Astrocyte (in vitro differentiated cells and primary cell): Measurements from ENCODE around the gene PCDHGB1. TPM values are rescaled to one million over a fixed set of nuclear protein-coding genes. Genes with fewer than 3 reads are reported as not detected.
A peak's percentile ranks its signal among the peaks of the same experiment; 100 is the strongest.

Experiments
- DNase-seq: peaks from one replicate; pipeline ENCODE4 v3.0.0-alpha.2; 2010; ENCODE audit warnings: low read depth
- FAIRE-seq: peaks from 2 replicates; lab custom pipeline; 2011; peaks lifted over from hg19 to GRCh38; lab: Jason Lieb, UNC
- H2AFZ ChIP-seq: 2 replicates; pipeline ENCODE4 v1.6.0; 2012; ENCODE audit warnings: low read depth, low read length, inconsistent platforms
- H3K27ac ChIP-seq: 2 replicates; pipeline ENCODE4 v1.5.1; 2011; ENCODE audit warnings: low read depth, low read length, inconsistent platforms
- H3K27me3 ChIP-seq: 2 replicates; pipeline ENCODE4 v1.6.0; 2011; ENCODE audit warnings: low read length, inconsistent platforms; ENCODE audit not compliant: insufficient read depth
- H3K36me3 ChIP-seq: 2 replicates; pipeline ENCODE4 v1.5.1; 2011; ENCODE audit warnings: low read length, inconsistent platforms; ENCODE audit not compliant: insufficient read depth
- H3K4me1 ChIP-seq: 2 replicates; pipeline ENCODE4 v1.5.1; 2011; ENCODE audit warnings: low read length, inconsistent platforms; ENCODE audit not compliant: insufficient read depth
- H3K4me2 ChIP-seq: 2 replicates; pipeline ENCODE4 v1.6.0; 2012; ENCODE audit warnings: low read length, inconsistent platforms
- H3K4me3 ChIP-seq: 2 replicates; pipeline ENCODE4 v1.5.1; 2011; ENCODE audit warnings: low read depth, mild to moderate bottlenecking, low read length, inconsistent platforms; ENCODE audit not compliant: insufficient read depth
- H3K79me2 ChIP-seq: 2 replicates; pipeline ENCODE4 v1.6.0; 2012; ENCODE audit warnings: mild to moderate bottlenecking, low read length, inconsistent platforms; ENCODE audit not compliant: insufficient read depth
- H3K9ac ChIP-seq: 2 replicates; pipeline ENCODE4 v1.6.0; 2012; ENCODE audit warnings: mild to moderate bottlenecking, low read length, inconsistent platforms
- H3K9me3 ChIP-seq: 2 replicates; pipeline ENCODE4 v1.5.1; 2012; ENCODE audit warnings: low read depth, mild to moderate bottlenecking, low read length, inconsistent platforms; ENCODE audit not compliant: insufficient read depth
- H4K20me1 ChIP-seq: 2 replicates; pipeline ENCODE4 v1.6.0; 2012; ENCODE audit warnings: low read length, inconsistent platforms; ENCODE audit not compliant: insufficient read depth
- H3K27ac Mint-ChIP-seq: one replicate; pipeline ENCODE4 v1.8.0; 2021; ENCODE audit warnings: mild to moderate bottlenecking, mixed read lengths; ENCODE audit not compliant: unreplicated experiment
- H3K27me3 Mint-ChIP-seq: one replicate; pipeline ENCODE4 v1.8.0; 2021; ENCODE audit warnings: low read depth, mixed read lengths; ENCODE audit not compliant: unreplicated experiment
- H3K36me3 Mint-ChIP-seq: one replicate; pipeline ENCODE4 v1.8.0; 2021; ENCODE audit warnings: low read depth, mixed read lengths; ENCODE audit not compliant: unreplicated experiment
- H3K4me1 Mint-ChIP-seq: one replicate; pipeline ENCODE4 v1.8.0; 2021; ENCODE audit warnings: low read depth, mixed read lengths; ENCODE audit not compliant: unreplicated experiment
- H3K4me3 Mint-ChIP-seq: one replicate; pipeline ENCODE4 v1.8.0; 2021; ENCODE audit warnings: mild to moderate bottlenecking, moderate library complexity, mixed read lengths; ENCODE audit not compliant: unreplicated experiment
- H3K9me3 Mint-ChIP-seq: one replicate; pipeline ENCODE4 v1.8.0; 2021; ENCODE audit warnings: mild to moderate bottlenecking, mixed read lengths; ENCODE audit not compliant: unreplicated experiment
- EZH2 ChIP-seq: IDR thresholded peaks from 2 replicates; pipeline ENCODE4 v1.6.1; 2012; ENCODE audit warnings: mild to moderate bottlenecking, low read length, inconsistent platforms; ENCODE audit not compliant: insufficient read depth
- total RNA-seq: library from RNA; stranded (reverse); gene quantifications from 2 replicates; pipeline ENCODE4 v1.2.1, GENCODE V29; 2021
- TF ChIP-seq, protein P1 (sequence below): IDR thresholded peaks from 2 replicates; pipeline ENCODE4 v1.5.1; 2011; ENCODE audit warnings: low read depth, mild to moderate bottlenecking, inconsistent platforms, low read length, moderate library complexity; ENCODE audit not compliant: insufficient read depth

Gene PCDHGB1
- total RNA-seq, 1 donor from 2014 or later = 1.5 TPM

DNA sequence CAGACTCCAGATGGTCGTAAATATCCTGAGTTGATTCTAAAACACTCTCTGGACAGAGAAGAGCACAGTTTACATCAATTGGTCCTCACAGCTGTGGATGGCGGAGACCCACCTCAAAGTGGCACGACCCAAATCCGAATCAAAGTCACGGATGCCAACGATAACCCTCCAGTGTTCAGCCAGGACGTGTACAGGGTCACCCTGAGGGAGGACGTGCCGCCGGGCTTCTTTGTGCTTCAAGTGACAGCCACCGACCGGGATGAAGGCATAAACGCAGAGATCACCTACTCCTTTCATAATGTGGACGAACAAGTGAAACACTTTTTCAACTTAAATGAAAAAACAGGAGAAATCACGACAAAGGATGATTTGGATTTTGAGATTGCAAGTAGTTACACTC lies 10.8 kb downstream of the PCDHGB1 start:
- Histone ChIP-seq H4K20me1 (no peaks in the 10 kb centered on the region), H3K27me3 (peaks cover 24% of the 10 kb centered on the region), H3K4me2 (peak overlapping the region; percentile 55), H3K79me2 (no peaks in the 10 kb centered on the region), H2AFZ (no peak overlapping the region), H3K27ac (no peak overlapping the region), H3K36me3 (no peaks in the 10 kb centered on the region), H3K9ac (no peak overlapping the region), H3K4me1 (no peaks in the 10 kb centered on the region), H3K4me3 (no peak overlapping the region), H3K9me3 (peaks cover 60% of the 10 kb centered on the region)
- Mint-ChIP-seq H3K36me3 (peaks cover 18% of the 10 kb centered on the region), H3K4me1 (no peaks in the 10 kb centered on the region), H3K27ac (no peak overlapping the region), H3K4me3 (no peak overlapping the region), H3K9me3 (peaks cover 32% of the 10 kb centered on the region), H3K27me3 (no peaks in the 10 kb centered on the region)
- TF ChIP-seq, protein P1, sequence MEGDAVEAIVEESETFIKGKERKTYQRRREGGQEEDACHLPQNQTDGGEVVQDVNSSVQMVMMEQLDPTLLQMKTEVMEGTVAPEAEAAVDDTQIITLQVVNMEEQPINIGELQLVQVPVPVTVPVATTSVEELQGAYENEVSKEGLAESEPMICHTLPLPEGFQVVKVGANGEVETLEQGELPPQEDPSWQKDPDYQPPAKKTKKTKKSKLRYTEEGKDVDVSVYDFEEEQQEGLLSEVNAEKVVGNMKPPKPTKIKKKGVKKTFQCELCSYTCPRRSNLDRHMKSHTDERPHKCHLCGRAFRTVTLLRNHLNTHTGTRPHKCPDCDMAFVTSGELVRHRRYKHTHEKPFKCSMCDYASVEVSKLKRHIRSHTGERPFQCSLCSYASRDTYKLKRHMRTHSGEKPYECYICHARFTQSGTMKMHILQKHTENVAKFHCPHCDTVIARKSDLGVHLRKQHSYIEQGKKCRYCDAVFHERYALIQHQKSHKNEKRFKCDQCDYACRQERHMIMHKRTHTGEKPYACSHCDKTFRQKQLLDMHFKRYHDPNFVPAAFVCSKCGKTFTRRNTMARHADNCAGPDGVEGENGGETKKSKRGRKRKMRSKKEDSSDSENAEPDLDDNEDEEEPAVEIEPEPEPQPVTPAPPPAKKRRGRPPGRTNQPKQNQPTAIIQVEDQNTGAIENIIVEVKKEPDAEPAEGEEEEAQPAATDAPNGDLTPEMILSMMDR = no peak
- TF ChIP-seq EZH2 = no peak
- FAIRE-seq = no peak
- no peak for DNase-seq

DNA sequence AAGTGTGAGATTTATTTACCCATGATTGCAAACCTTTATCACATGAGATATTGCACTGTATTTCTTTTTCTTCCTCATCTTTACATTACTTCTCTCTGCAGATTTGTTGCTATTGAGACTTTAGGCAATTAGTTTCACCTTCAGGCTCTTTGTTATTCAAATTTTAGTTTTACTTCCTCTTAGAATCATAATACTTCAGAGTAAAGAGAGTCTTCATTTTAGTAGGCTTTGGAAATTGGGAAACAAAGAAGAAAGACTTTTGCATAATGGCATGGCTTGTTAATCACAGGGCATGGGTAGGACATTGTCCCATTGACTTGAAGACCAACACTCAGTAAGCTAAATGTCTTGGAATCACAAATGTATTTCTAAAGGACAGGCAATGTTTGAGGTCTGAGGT lies 12.8 kb downstream of the PCDHGB1 start:
- no peak overlapping the region for H3K4me3 Mint-ChIP-seq
- Histone ChIP-seq H3K27ac (no peak overlapping the region), H3K4me3 (no peak overlapping the region), H2AFZ (no peak overlapping the region), H4K20me1 (no peaks in the 10 kb centered on the region), H3K9ac (no peak overlapping the region), H3K9me3 (peaks cover 54% of the 10 kb centered on the region), H3K79me2 (no peaks in the 10 kb centered on the region), H3K36me3 (no peaks in the 10 kb centered on the region), H3K4me2 (no peak overlapping the region), H3K4me1 (no peaks in the 10 kb centered on the region), H3K27me3 (peaks cover 24% of the 10 kb centered on the region)
- H3K27me3 Mint-ChIP-seq = no peaks in the 10 kb centered on the region
- H3K4me1 Mint-ChIP-seq = no peaks in the 10 kb centered on the region
- H3K36me3 Mint-ChIP-seq = peaks cover 13% of the 10 kb centered on the region
- FAIRE-seq (no peak), DNase-seq (no peak)
- peaks cover 29% of the 10 kb centered on the region for H3K9me3 Mint-ChIP-seq
- TF ChIP-seq, protein P1 = no peak
- TF ChIP-seq EZH2 = no peak
- no peak overlapping the region for H3K27ac Mint-ChIP-seq

DNA sequence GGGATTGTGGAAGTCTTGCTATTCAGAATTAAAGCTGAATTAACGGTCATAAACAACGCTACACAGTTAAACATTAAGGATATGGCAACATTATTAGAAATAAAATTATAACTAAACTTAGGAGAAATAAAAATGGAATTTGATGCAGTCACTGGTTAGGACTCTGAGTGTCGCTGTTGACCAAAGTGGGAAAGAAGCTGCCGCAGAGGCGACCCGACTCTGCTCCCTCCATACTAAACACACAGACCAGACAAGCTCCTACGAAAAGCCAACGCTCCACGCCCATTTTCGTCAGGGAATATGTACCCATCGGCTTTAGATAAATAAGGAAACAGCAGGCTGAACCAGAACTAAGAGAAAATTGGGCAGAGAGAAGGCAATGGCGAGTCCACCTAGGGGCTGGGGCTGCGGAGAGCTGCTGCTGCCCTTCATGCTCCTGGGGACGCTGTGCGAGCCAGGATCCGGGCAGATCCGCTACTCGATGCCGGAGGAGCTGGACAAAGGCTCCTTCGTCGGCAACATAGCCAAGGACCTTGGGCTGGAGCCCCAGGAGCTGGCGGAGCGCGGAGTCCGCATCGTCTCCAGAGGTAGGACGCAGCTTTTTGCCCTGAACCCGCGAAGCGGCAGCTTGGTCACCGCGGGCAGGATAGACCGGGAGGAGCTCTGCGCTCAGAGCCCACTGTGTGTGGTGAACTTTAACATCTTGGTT lies 14.2 kb downstream of the PCDHGB1 start, which contains the start of gene PCDHGA5:
PCDHGA5 (plus strand) TSS at position 211 of the 709 bp plus-strand sequence; CDS start at position 380, 169 bp downstream.
- FAIRE-seq (no peak), DNase-seq (peak; percentile 4)
- peak within 1 kb of the TSS; percentile 55 for H2AFZ ChIP-seq
- Mint-ChIP-seq H3K4me3 (no peak within 1 kb of the TSS), H3K27ac (no peak within 1 kb of the TSS), H3K9me3 (peaks cover 29% of the 10 kb centered on the region), H3K36me3 (peaks cover 13% of the 10 kb centered on the region), H3K4me1 (no peaks in the 10 kb centered on the region), H3K27me3 (no peaks in the 10 kb centered on the region)
- TF ChIP-seq EZH2 = no peak
- TF ChIP-seq, protein P1 = no peak
- no peak within 1 kb of the TSS for H3K9ac ChIP-seq
- no peaks in the 10 kb centered on the region for H4K20me1 ChIP-seq
- H3K4me1 ChIP-seq = no peaks in the 10 kb centered on the region
- no peaks in the 10 kb centered on the region for H3K79me2 ChIP-seq
- H3K27me3 ChIP-seq = peaks cover 24% of the 10 kb centered on the region
- H3K4me2 ChIP-seq = peak within 1 kb of the TSS; percentile 55
- no peaks in the 10 kb centered on the region for H3K36me3 ChIP-seq
- H3K27ac ChIP-seq = no peak within 1 kb of the TSS
- H3K9me3 ChIP-seq = peaks cover 54% of the 10 kb centered on the region
- peak within 1 kb of the TSS; percentile 28 for H3K4me3 ChIP-seq
